GM18868 (cell line): ENCODE data around the gene TBL1XR1.
"Not testable (repeated sequence)": the region's sequence is repeated elsewhere in the genome, so short reads cannot be mapped to it uniquely, and the experiment has no call there.

Experiments
- ATAC-seq: cut with Tn5 transposase; IDR thresholded peaks from one replicate; pipeline ENCODE4 v1.9.1; 2021; ENCODE audit warnings: mild to moderate bottlenecking, moderate library complexity; ENCODE audit not compliant: unreplicated experiment

Gene TBL1XR1

GRCh38 chr3:177209509-177209908, 12.2 kb upstream of the TBL1XR1 start:
- no peak for ATAC-seq

GRCh38 chr3:177208781-177209180, 11.5 kb upstream of the TBL1XR1 start:
- no peak for ATAC-seq

GRCh38 chr3:177208223-177208622, 10.9 kb upstream of the TBL1XR1 start:
- no peak for ATAC-seq

GRCh38 chr3:177206936-177207335, 9.7 kb upstream of the TBL1XR1 start:
- no peak for ATAC-seq

- no peak for ATAC-seq
Observed at GRCh38 chr3:177203689-177204395, 6.6 kb upstream of the TBL1XR1 start.

GRCh38 chr3:177203016-177203415, 5.7 kb upstream of the TBL1XR1 start:
- ATAC-seq: not testable (repeated sequence)

- peak; percentile 82 for ATAC-seq
Observed at GRCh38 chr3:177201700-177202397, 4.6 kb upstream of the TBL1XR1 start.

- no peak for ATAC-seq
Observed at GRCh38 chr3:177199206-177199760, 2.0 kb upstream of the TBL1XR1 start.

GRCh38 chr3:177197727-177198460, 612 bp upstream of the TBL1XR1 start:
- ATAC-seq: peak; percentile 23

GRCh38 chr3:177196456-177197040, 734 bp downstream of the TBL1XR1 start:
- no peak for ATAC-seq

- no peak for ATAC-seq
Observed at GRCh38 chr3:177196008-177196455, 1.2 kb downstream of the TBL1XR1 start.

- no peak for ATAC-seq
Observed at GRCh38 chr3:177195242-177195991, 1.9 kb downstream of the TBL1XR1 start.

- no peak for ATAC-seq
Observed at GRCh38 chr3:177194299-177194698, 3.0 kb downstream of the TBL1XR1 start.

- no peak for ATAC-seq
Observed at GRCh38 chr3:177193688-177194268, 3.5 kb downstream of the TBL1XR1 start.

- not testable (repeated sequence) for ATAC-seq
Observed at GRCh38 chr3:177193275-177193674, 4.0 kb downstream of the TBL1XR1 start.

- ATAC-seq: peak; percentile 50
Observed at GRCh38 chr3:177190756-177191681, 6.3 kb downstream of the TBL1XR1 start.

GRCh38 chr3:177190184-177190583, 7.1 kb downstream of the TBL1XR1 start:
- ATAC-seq: not testable (repeated sequence)

- not testable (repeated sequence) for ATAC-seq
Observed at GRCh38 chr3:177188325-177188724, 9.0 kb downstream of the TBL1XR1 start.

GRCh38 chr3:177186306-177186705, 11.0 kb downstream of the TBL1XR1 start:
- no peak for ATAC-seq
